Measurements from ENCODE around the gene ZNF275.

ZNF275 gene

DNA sequence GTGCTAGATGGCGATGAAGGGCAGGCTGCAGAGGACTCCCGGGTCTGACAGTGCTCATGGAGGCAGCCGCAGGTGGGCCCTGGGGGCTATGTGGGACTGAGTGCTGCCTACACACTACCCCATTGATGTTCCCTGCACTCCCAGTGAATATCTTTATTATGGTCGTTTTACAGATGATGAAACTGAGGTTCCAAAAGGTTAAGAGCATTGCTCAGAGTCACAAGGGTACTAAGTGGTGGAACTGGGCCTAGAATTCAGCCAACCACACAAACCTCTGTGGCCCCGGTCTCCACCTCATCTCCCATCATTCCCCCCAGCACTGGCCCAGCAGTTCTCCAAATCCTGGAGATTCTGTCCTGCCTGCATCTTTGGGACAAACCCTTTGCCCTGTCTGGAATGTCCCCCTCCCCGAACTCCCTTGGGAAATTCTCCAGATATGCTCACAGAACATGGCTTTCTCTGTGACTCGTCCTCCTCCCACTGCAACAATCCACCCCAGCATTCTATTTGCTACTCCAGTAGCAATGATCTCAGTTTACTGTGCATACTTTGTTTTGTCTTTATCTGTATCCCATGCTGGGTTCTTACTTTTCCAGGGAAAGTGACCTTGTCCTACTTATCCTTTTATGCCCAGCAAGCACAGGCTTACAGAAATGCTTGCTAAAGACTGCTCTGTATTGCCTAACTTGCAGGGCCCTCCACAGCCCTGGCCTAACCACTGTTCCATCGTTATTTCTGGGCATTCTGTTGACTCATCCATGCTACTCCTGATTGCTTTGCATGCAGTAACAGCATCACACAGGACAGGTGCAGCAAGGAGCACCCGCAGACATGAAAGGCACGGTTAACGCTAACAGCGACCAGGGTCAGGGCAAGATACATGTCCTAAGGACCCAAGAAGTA is 26.4 kb upstream of the ZNF275 start:
- H3K27ac ChIP-seq (ENCODE audit: insufficient read depth in 1 of 2, low read depth in 1 of 2, low read length in 2 of 2, poor library complexity in 1 of 2, severe bottlenecking in 2 of 2) = no peak overlapping the region
- no peak overlapping the region for H3K4me3 ChIP-seq (ENCODE audit: control insufficient read depth in 1 of 7, extremely low read depth in 1 of 7, insufficient read depth in 4 of 7, low read depth in 2 of 7, low read length in 6 of 7)
- peaks cover 0 to 43% (median 9%) of the 10 kb centered on the region in 5 experiments for H3K27me3 ChIP-seq (replicated peaks in 2 of 5; ENCODE audit: control insufficient read depth in 4 of 5, insufficient read depth in 5 of 5, low read length in 4 of 5)
- ChIA-PET POLR2A (no interaction called here), CTCF (no interaction called here)
- no peaks in the 10 kb centered on the region for H3K4me1 ChIP-seq (ENCODE audit: control extremely low read depth in 1 of 4, control insufficient read depth in 4 of 4, insufficient read depth in 4 of 4, low read length in 3 of 4)
- no peak for DNase-seq
- peaks cover 0 to 2% (median 0%) of the 10 kb centered on the region in 5 experiments for H3K9me3 ChIP-seq (ENCODE audit: control extremely low read depth in 1 of 5, control insufficient read depth in 4 of 5, insufficient read depth in 2 of 5, low read depth in 1 of 5, low read length in 4 of 5)
- no peaks in the 10 kb centered on the region for H3K36me3 ChIP-seq (ENCODE audit: control insufficient read depth in 4 of 4, insufficient read depth in 4 of 4, low read length in 3 of 4)
- WGBS (ENCODE audit: insufficient coverage) = 81% methylated on average over 12 of the region's 12 CpGs

DNA sequence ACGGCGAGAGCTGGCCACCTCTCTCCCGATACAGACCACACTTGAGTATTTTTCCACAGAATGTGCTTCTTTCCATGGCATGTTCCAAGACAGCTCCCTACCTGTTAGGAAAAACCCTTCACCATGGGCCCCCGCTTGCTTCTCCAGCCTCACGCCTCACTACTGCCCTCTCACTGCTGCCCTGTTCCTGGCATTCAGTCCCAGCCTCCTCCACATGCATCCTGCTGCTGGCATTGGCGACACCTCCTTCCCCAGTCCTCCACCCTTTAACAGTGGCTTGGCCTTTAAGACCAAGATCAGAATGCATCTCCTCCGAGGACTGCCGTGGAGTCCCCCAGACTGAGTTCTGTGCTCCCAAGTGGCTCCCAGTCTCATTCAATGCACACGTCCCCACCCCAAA is 23.1 kb upstream of the ZNF275 start:
- no peak for DNase-seq
- Histone ChIP-seq H3K4me1 (ENCODE audit: control extremely low read depth in 1 of 4, control insufficient read depth in 4 of 4, insufficient read depth in 4 of 4, low read length in 3 of 4) (no peaks in the 10 kb centered on the region), H3K36me3 (ENCODE audit: control insufficient read depth in 4 of 4, insufficient read depth in 4 of 4, low read length in 3 of 4) (no peaks in the 10 kb centered on the region), H3K27me3 (replicated peaks in 2 of 5; ENCODE audit: control insufficient read depth in 4 of 5, insufficient read depth in 5 of 5, low read length in 4 of 5) (peaks cover 0 to 13% (median 0%) of the 10 kb centered on the region in 5 experiments), H3K4me3 (ENCODE audit: control insufficient read depth in 1 of 7, extremely low read depth in 1 of 7, insufficient read depth in 4 of 7, low read depth in 2 of 7, low read length in 6 of 7) (no peak overlapping the region), H3K27ac (ENCODE audit: insufficient read depth in 1 of 2, low read depth in 1 of 2, low read length in 2 of 2, poor library complexity in 1 of 2, severe bottlenecking in 2 of 2) (no peak overlapping the region), H3K9me3 (ENCODE audit: control extremely low read depth in 1 of 5, control insufficient read depth in 4 of 5, insufficient read depth in 2 of 5, low read depth in 1 of 5, low read length in 4 of 5) (no peaks in the 10 kb centered on the region)
- CTCF ChIA-PET = no interaction called here
- 92% methylated on average over 8 of the region's 9 CpGs for whole genome bisulfite sequencing (ENCODE audit: insufficient coverage)
- POLR2A ChIA-PET = no interaction called here

DNA sequence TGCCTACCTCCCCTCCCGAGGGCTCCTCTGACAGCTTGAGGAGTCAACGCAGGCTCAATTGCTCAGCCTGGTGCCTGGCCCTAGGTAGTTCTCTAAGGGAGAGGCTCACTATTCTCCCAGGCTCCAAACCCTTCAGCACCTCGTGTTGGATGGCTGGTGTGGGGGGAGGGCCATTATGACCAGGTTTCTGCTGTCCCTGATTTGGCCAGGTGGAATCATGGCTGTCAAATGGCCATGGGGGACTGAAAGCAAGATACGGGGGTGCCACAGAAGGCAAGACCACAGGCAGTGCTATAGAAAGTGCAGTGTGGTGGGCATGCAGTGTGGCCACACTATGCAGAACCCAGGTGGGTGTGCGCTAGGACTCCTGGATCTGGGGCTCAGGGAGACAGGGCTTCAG is 21.9 kb upstream of the ZNF275 start:
- DNase-seq = no peak
- no peaks in the 10 kb centered on the region for H3K4me1 ChIP-seq (ENCODE audit: control extremely low read depth in 1 of 4, control insufficient read depth in 4 of 4, insufficient read depth in 4 of 4, low read length in 3 of 4)
- H3K27ac ChIP-seq (ENCODE audit: insufficient read depth in 1 of 2, low read depth in 1 of 2, low read length in 2 of 2, poor library complexity in 1 of 2, severe bottlenecking in 2 of 2) = no peak overlapping the region
- 78% methylated on average over 3 of the region's 5 CpGs for WGBS (ENCODE audit: insufficient coverage)
- no peaks in the 10 kb centered on the region for H3K9me3 ChIP-seq (ENCODE audit: control extremely low read depth in 1 of 5, control insufficient read depth in 4 of 5, insufficient read depth in 2 of 5, low read depth in 1 of 5, low read length in 4 of 5)
- ChIA-PET POLR2A (no interaction called here), CTCF (no interaction called here)
- peaks cover 0 to 13% (median 0%) of the 10 kb centered on the region in 5 experiments for H3K27me3 ChIP-seq (replicated peaks in 2 of 5; ENCODE audit: control insufficient read depth in 4 of 5, insufficient read depth in 5 of 5, low read length in 4 of 5)
- no peaks in the 10 kb centered on the region for H3K36me3 ChIP-seq (ENCODE audit: control insufficient read depth in 4 of 4, insufficient read depth in 4 of 4, low read length in 3 of 4)
- no peak overlapping the region for H3K4me3 ChIP-seq (ENCODE audit: control insufficient read depth in 1 of 7, extremely low read depth in 1 of 7, insufficient read depth in 4 of 7, low read depth in 2 of 7, low read length in 6 of 7)

DNA sequence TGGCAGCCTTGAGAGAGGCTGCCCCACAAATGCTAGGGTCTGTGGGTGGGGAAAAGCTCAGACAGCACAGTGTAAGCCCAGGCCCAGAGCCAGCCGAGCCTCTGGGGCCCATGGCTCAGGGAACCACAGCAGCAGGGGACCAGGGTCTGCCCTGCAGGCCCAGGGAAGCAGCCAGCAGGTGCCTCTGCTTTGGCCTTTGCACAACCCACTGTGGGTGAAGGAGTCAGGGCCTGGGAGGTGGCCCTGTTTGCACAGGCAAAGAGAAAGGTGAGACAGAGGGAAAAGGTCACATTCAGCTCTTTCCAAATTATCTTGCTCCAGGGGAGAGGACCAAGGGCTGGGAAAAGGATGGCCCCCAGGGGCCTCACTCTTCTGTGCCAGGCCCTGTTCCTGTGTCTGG is 21.1 kb upstream of the ZNF275 start:
- Histone ChIP-seq H3K4me3 (ENCODE audit: control insufficient read depth in 1 of 7, extremely low read depth in 1 of 7, insufficient read depth in 4 of 7, low read depth in 2 of 7, low read length in 6 of 7) (no peak overlapping the region), H3K27ac (ENCODE audit: insufficient read depth in 1 of 2, low read depth in 1 of 2, low read length in 2 of 2, poor library complexity in 1 of 2, severe bottlenecking in 2 of 2) (no peak overlapping the region), H3K9me3 (ENCODE audit: control extremely low read depth in 1 of 5, control insufficient read depth in 4 of 5, insufficient read depth in 2 of 5, low read depth in 1 of 5, low read length in 4 of 5) (no peaks in the 10 kb centered on the region), H3K4me1 (ENCODE audit: control extremely low read depth in 1 of 4, control insufficient read depth in 4 of 4, insufficient read depth in 4 of 4, low read length in 3 of 4) (no peaks in the 10 kb centered on the region), H3K27me3 (replicated peaks in 2 of 5; ENCODE audit: control insufficient read depth in 4 of 5, insufficient read depth in 5 of 5, low read length in 4 of 5) (peaks cover 0 to 9% (median 0%) of the 10 kb centered on the region in 5 experiments), H3K36me3 (ENCODE audit: control insufficient read depth in 4 of 4, insufficient read depth in 4 of 4, low read length in 3 of 4) (no peaks in the 10 kb centered on the region)
- 67% methylated on average over 1 of the region's 1 CpG for WGBS (ENCODE audit: insufficient coverage)
- no peak for DNase-seq
- ChIA-PET POLR2A (no interaction called here), CTCF (no interaction called here)

DNA sequence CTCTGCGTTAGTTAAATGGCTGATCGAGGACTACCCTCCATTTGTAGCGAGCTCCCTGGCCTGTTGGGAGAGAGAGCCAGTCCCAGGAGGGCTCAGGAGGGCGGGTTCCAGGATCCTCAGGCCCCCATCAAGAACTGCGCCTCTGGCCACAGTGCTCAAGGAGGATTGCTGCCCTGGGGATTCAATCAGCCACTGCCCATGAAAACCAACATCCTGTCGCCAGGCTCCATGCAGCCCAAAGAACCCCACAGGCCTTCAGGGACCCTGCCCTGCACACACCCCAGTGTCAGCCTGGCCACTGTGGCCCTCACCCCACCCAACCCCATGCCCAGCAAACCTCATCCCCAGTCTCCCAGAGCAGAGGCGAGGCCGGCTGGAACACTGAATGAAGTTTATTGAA is 16.6 kb upstream of the ZNF275 start:
- Histone ChIP-seq H3K9me3 (ENCODE audit: control extremely low read depth in 1 of 5, control insufficient read depth in 4 of 5, insufficient read depth in 2 of 5, low read depth in 1 of 5, low read length in 4 of 5) (no peaks in the 10 kb centered on the region), H3K4me3 (ENCODE audit: control insufficient read depth in 1 of 7, extremely low read depth in 1 of 7, insufficient read depth in 4 of 7, low read depth in 2 of 7, low read length in 6 of 7) (no peak overlapping the region), H3K27ac (ENCODE audit: insufficient read depth in 1 of 2, low read depth in 1 of 2, low read length in 2 of 2, poor library complexity in 1 of 2, severe bottlenecking in 2 of 2) (no peak overlapping the region), H3K27me3 (replicated peaks in 2 of 5; ENCODE audit: control insufficient read depth in 4 of 5, insufficient read depth in 5 of 5, low read length in 4 of 5) (peaks cover 0 to 17% (median 3%) of the 10 kb centered on the region in 5 experiments), H3K36me3 (ENCODE audit: control insufficient read depth in 4 of 4, insufficient read depth in 4 of 4, low read length in 3 of 4) (no peaks in the 10 kb centered on the region), H3K4me1 (ENCODE audit: control extremely low read depth in 1 of 4, control insufficient read depth in 4 of 4, insufficient read depth in 4 of 4, low read length in 3 of 4) (no peaks in the 10 kb centered on the region)
- ChIA-PET CTCF (no interaction called here), POLR2A (no interaction called here)
- no peak for DNase-seq
- 100% methylated on average over 4 of the region's 8 CpGs for WGBS (ENCODE audit: insufficient coverage)

DNA sequence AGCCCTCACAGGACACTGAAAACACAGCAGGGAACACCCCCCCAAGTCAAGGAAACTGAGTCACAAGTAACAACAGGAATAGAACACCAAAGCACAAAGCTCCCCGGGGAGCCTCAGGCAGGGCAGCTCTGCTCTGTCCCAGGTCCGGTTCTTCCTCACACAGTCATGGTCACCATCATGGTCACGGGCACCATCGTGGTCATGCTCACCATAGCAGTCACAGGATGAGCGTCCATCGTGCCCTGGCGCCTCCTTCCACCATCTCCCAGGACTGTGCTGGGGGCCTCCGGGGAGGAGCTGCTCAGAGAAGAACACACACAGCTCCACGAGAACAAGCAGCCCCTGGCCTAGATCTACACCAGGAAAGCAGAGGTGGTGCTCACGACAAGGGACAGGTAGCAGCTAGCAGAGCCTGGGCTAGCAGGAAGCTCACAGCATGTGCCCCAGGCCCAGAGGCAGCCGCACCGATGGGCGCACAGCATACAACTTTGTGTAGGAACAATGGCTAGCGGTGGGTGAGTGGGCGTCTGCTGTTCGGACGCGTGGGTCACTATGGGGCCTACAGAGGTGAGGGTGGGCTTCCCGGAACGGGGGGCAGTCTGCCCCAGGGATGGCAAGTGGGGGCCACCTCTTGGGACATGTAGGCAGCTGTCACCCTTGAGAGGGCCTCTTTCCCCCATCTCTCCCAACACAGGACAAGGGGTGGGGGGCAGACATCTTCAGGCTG is 15.8 kb upstream of the ZNF275 start:
- Histone ChIP-seq H3K4me3 (ENCODE audit: control insufficient read depth in 1 of 7, extremely low read depth in 1 of 7, insufficient read depth in 4 of 7, low read depth in 2 of 7, low read length in 6 of 7) (no peak overlapping the region), H3K9me3 (ENCODE audit: control extremely low read depth in 1 of 5, control insufficient read depth in 4 of 5, insufficient read depth in 2 of 5, low read depth in 1 of 5, low read length in 4 of 5) (peaks cover 0 to 1% (median 0%) of the 10 kb centered on the region in 5 experiments), H3K27ac (ENCODE audit: insufficient read depth in 1 of 2, low read depth in 1 of 2, low read length in 2 of 2, poor library complexity in 1 of 2, severe bottlenecking in 2 of 2) (no peak overlapping the region), H3K36me3 (ENCODE audit: control insufficient read depth in 4 of 4, insufficient read depth in 4 of 4, low read length in 3 of 4) (no peaks in the 10 kb centered on the region), H3K27me3 (replicated peaks in 2 of 5; ENCODE audit: control insufficient read depth in 4 of 5, insufficient read depth in 5 of 5, low read length in 4 of 5) (peaks cover 0 to 17% (median 3%) of the 10 kb centered on the region in 5 experiments), H3K4me1 (ENCODE audit: control extremely low read depth in 1 of 4, control insufficient read depth in 4 of 4, insufficient read depth in 4 of 4, low read length in 3 of 4) (no peaks in the 10 kb centered on the region)
- ChIA-PET POLR2A (no interaction called here), CTCF (no interaction called here)
- DNase-seq = no peak
- WGBS (ENCODE audit: insufficient coverage) = 94% methylated on average over 20 of the region's 20 CpGs

DNA sequence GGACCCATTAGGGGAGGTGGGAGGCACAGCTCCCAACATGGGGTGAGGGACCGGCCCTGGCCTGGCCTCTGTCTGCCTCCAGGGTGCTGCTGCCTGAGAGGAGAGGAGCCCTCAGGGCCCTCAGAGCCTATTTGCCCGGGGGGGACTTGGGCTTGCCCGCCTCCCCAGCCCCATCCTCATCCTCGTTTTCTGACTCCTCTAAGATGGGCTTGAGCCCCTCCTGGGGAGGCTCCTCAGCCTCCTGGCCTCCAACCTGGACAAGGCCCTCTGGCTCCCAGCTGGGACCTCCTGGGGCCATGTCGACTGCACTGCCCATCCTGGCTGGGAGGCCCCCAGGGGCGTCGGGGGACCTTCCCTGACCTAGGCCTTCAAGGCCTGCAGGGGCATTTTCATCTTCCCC is 15.1 kb upstream of the ZNF275 start:
- POLR2A ChIA-PET = no interaction called here
- CTCF ChIA-PET = no interaction called here
- Histone ChIP-seq H3K4me1 (ENCODE audit: control extremely low read depth in 1 of 4, control insufficient read depth in 4 of 4, insufficient read depth in 4 of 4, low read length in 3 of 4) (no peaks in the 10 kb centered on the region), H3K27ac (ENCODE audit: insufficient read depth in 1 of 2, low read depth in 1 of 2, low read length in 2 of 2, poor library complexity in 1 of 2, severe bottlenecking in 2 of 2) (no peak overlapping the region), H3K4me3 (ENCODE audit: control insufficient read depth in 1 of 7, extremely low read depth in 1 of 7, insufficient read depth in 4 of 7, low read depth in 2 of 7, low read length in 6 of 7) (no peak overlapping the region), H3K36me3 (ENCODE audit: control insufficient read depth in 4 of 4, insufficient read depth in 4 of 4, low read length in 3 of 4) (no peaks in the 10 kb centered on the region), H3K27me3 (replicated peaks in 2 of 5; ENCODE audit: control insufficient read depth in 4 of 5, insufficient read depth in 5 of 5, low read length in 4 of 5) (peaks cover under 1 to 17% (median 3%) of the 10 kb centered on the region in 5 experiments), H3K9me3 (ENCODE audit: control extremely low read depth in 1 of 5, control insufficient read depth in 4 of 5, insufficient read depth in 2 of 5, low read depth in 1 of 5, low read length in 4 of 5) (peaks cover 0 to 1% (median 0%) of the 10 kb centered on the region in 5 experiments)
- 78% methylated on average over 4 of the region's 7 CpGs for WGBS (ENCODE audit: insufficient coverage)
- no peak for DNase-seq
